NCI-H446 (cell line): ENCODE results near the gene POP7.

Source experiments
- DNase-seq, 2 experiments: peaks; one replicate each; lab custom pipeline; 2025; lab: John Stamatoyannopoulos, UW

Gene POP7

DNA sequence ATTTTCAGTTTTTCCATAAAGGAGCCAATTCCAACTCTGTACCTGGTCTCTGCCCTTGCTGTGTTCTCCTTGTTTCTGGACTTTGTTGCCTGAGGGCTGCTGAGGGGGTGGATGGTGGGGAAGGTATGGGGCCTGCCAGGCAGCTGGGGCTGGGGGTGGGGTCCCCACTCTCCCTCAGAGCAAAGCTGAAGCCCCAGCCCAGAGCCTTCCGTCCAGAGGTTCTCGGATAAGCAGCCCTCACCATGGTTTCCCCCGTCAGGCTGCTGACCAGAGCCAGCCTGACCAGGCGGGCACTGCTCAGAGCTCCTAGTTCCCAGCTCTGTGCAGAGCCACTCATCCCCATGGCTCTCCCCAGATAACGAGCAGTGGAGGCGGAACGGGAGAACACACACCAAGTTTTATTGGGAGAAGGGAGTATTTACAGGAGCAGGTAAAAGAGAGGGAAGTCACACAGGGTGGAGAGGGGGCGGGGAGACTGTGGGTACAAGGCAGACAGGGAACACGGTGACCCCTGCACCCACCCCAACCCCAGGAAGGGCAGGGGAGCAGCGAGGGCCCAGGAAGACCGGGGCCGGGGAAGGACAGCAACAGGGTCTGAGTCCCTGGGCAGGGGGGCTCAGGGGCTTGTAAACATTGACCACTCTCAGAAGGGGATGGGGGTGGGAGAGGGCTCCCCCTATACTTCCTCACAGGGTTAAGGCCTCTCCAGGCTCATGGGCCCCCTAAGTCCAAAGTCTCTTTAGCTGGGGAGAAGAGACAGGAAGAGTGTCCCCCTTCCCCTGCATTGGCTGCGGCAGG lies 26.6 kb upstream of the POP7 start:
- DNase-seq = no peak

GRCh38 chr7:100679927-100680575 lies 25.9 kb upstream of the POP7 start:
- no peak for DNase-seq

DNA sequence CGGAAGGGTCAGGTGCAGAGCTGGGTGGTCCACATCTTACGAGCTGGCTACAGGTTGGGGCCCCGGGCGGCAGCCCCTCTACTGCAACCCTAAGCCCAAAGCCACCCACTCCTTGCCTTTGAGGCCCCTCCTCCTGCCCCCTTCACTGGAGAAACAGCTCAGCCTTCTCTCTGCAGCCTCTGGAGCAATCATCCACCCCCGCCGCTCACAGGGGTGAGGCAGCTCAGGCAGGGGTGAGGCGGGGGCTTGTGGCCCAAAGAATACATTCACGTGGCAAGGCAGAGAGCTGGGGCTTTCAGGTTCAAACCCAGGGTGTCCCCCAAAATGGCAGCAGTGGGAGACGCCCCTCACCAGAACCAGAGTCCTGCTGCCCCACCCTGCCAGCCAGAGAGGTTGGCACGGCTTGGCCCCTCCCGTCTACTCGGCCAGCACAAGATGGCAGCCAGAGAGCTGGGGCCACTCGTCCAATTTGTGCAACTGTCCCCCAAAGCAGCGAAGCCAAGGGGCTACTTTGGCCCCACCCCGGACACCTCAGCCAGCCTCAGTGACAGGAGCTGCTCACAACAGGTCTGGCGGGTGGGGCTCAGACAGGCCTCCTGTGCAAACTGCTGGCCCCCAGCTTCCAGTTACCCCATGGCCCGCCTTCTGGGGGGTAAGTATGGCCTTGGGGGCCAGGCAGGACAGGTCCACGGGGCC lies 25.2 kb upstream of the POP7 start:
- DNase-seq = no peak

- DNase-seq = no peak
Measured at GRCh38 chr7:100681491-100682227, 24.3 kb upstream of the POP7 start.

- DNase-seq = no peak
Measured at GRCh38 chr7:100682228-100682741, 23.6 kb upstream of the POP7 start.

GRCh38 chr7:100682991-100683658 lies 22.8 kb upstream of the POP7 start:
- no peak for DNase-seq

- DNase-seq = no peak
Measured at GRCh38 chr7:100683659-100684533, 22.0 kb upstream of the POP7 start.

DNA sequence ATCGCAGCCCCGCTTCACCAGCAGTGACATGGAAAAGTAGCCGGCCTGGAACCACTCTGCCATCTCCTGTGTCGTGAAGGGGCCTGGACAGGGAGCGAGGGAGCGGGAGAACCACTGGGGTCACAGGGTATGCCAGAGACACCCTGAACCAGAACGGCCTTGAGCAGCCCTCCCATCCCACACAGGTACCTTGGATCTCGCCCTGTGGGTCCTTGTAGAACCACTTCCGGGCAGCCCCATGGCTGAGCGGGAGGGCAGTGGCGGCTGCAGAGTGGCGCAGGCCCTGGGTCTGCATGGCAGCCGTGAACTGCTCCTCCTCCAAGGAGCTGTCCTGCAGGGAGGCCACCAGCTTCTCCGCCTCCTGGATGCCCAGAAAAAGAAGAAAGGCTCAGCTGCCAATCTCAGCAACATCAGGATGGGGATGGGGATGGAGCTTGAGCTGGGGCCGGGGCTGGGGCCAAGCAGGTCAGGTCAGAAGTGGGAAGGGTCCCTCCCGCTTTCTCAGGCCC lies 21.3 kb upstream of the POP7 start:
- DNase-seq = no peak

DNA sequence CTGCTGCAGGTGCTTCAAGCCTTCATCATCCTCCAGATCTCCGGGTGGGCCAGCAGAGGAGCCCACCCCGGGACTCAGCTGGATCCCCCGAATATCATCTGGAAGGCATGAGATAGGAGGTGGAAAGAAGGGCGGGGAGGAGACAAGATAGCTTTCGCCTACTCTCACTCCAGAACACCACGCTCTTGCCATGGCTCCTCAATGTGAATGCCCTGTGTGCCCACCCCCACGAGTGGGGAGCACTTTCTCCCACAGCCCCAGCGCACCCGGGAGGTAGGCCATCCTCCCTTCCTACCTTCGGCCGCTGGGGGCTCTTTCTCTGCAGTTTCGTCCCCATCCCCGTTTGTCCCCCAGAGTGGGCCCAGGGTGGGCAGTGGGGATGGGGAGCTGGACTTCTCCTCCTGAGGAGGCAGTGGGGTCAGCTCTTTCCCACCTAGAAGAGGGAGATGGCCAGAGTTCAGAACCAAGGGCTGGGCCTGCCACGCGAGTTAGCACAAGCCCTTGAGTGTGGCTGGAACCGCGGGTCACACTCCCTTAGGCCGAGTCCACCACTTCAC lies 20.8 kb upstream of the POP7 start:
- DNase-seq = no peak

DNA sequence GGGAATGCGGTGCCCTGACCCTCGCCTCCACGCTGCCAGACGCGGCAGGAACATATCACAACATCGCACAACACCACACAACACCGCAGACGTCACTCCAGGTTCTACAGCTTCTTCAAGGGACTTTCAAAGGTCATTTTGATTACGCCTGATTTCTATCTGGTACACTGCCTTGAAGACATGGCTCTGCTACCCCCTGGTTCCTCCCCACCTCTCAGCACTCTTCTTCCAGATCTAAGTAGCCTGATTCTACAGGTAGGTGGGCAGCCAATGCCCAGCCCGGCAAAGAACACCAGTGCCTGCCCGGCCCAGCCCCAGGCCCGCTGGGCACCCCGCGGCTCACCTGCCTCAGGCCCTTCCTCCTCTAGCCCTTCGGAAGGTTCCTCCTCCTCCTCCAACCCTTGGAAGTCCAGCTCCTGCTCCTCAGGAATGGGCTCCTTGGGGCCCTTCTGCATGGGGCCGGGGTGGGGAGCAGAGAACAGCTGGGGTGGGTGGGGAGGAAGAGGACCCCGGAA lies 20.2 kb upstream of the POP7 start:
- DNase-seq = no peak

DNA sequence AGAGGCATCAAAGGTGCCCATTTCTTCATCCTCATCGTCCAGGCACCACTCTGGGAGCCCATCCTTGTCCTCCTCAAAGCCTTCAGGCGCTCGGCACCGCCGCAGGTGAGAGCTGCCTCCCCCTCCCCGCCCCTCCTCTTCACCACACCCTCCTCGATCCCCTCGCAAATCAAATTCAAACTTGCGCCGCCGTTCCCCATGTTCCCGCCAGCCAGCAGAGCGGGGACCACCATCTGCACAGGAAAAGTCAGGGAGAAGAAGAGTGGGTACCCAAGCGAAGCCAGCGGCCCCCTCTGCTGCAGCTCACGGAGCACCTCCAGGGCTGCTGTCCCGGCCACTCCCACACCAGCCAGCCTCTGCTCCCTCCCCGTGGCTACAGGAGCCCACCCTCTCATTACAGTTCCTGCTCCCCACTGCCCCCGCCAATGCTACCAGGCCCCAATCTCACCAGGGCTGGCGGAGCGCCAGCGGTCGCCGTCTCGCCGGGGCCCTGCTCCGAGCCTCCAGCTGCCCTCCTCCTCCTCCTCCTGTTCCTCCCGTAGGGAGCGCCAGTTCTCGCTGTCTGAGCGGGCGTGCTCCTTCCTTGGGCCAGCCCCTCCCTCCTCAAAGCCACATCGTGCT lies 19.6 kb upstream of the POP7 start:
- DNase-seq = no peak

DNA sequence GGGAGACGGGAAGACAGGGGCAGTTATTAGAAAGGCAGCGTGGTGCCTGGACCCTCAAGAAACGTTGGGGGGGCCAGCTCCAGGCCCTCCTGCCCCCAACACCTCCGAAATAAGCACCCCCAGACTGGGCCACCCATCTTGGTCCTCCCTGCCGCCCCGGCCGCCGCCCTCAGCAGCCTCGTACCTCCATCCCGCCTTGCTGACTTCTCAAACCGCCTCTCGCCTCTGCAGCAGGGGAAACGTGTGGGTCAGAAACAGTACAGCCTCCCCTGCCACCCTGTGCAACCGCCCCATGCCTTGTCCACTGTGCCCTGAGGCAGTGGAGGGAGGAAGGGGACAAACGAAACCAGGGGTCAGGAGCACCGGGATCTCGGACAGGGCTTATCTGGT lies 19.1 kb upstream of the POP7 start:
- DNase-seq = no peak

- DNase-seq = no peak
Measured at GRCh38 chr7:100687261-100687660, 18.7 kb upstream of the POP7 start.

DNA sequence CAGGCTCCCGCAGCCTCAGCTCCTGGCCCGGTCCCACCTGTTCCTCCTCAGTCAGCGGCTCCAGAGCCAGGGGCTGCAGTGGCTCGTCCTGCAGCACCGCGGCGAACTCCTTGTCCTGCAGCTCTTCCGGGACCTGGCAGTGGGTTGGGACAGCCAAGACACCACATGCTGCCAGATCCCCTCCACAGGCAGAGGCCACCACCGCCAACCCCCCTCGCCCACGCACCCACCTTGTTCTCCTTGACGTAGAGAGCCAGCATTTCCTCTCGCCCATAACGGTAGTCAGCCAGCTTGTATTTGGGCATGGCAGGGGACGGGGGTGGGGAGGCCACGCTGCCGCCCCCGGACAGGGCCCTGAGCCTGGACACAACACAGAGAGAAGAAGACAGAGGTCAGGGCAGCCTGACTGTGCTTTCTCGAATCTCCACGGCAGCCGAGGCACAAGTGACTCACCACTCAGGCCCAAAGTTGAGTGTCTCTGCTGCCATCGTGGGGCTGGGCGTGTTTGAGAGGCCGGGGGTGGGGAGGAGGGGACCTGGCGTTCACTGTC lies 18.1 kb upstream of the POP7 start:
- DNase-seq = no peak

DNA sequence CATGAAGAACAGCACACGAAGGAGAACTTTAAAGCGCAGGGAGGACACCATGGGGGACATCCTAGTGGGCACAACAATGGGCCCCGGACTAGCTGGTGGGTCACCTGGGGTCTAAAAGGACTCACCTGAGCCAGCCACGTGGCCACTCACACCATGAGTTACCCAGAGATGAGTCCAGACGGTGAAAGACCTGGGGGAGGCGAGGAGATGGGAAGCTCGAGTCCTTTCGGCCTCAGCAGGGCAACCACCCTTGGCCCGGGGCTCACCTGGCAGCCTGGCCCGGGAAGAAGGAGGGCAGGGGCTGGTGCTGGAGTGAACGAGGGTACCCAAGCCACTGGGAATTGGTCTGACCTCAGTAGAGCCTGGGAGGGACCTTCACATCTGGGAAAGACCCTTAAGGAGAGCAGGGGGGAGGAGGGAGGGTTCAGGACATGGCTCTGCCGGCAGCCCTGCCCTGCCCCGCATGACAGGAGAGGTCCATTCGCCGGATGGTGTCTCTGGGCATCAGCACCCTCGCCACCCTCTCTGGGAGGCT lies 17.5 kb upstream of the POP7 start:
- DNase-seq = no peak

- DNase-seq = no peak
Measured at GRCh38 chr7:100689230-100690135, 16.4 kb upstream of the POP7 start.

GRCh38 chr7:100691676-100692577 lies 14.0 kb upstream of the POP7 start:
- DNase-seq = peak; percentile 36 to 65
